Upper lobe of left lung (tissue), 6 donors: ENCODE measurements around the gene TMEM107. TPM values are rescaled to one million over a fixed set of nuclear protein-coding genes. Genes with fewer than 3 reads are reported as not detected.
"Not testable (repeated sequence)": the region's sequence is repeated elsewhere in the genome, so short reads cannot be mapped to it uniquely, and the experiment has no call there.

ENCODE experiments used
- ATAC-seq, 2 donors: fragments of 200-7000 bp; cut with Tn5 transposase; one replicate each; pipeline ENCODE4 v1.9.1; 2022; ENCODE audit warnings: mild to moderate bottlenecking in 2 of 2, moderate library complexity in 2 of 2; ENCODE audit not compliant: low FRiP score in 2 of 2
- DNase-seq, 2 donors: peaks; one replicate each; pipeline ENCODE4 v3.0.0-alpha.2; 2019 to 2020
- H3K27ac ChIP-seq, 4 donors: fragments of 200-600 bp; sonication (generic); one replicate each; pipeline ENCODE4 v1.5.1; 2016 to 2019
- H3K27me3 ChIP-seq, 4 donors: fragments of 200-600 bp; sonication (generic); one replicate each; pipeline ENCODE4 v1.5.1; 2017 to 2019
- H3K36me3 ChIP-seq, 4 donors: fragments of 200-600 bp; sonication (generic); one replicate each; pipeline ENCODE4 v1.5.1; 2016 to 2019
- H3K4me1 ChIP-seq, 4 donors: fragments of 200-600 bp; sonication (generic); one replicate each; pipeline ENCODE4 v1.5.1; 2018 to 2019
- H3K4me3 ChIP-seq, 4 donors: fragments of 200-600 bp; sonication (generic); one replicate each; pipeline ENCODE4 v1.5.1; 2017 to 2019; ENCODE audit warnings: mild to moderate bottlenecking in 2 of 4, moderate library complexity in 1 of 4
- H3K9me3 ChIP-seq, 4 donors: fragments of 200-600 bp; sonication (generic); one replicate each; pipeline ENCODE4 v1.5.1; 2018 to 2019
- CTCF ChIP-seq, 6 experiments: fragments of 450-650 bp in 4 of 6; fragments of 200-600 bp in 2 of 6; sonication (generic) in 2 of 6; IDR thresholded peaks; one replicate each; pipeline ENCODE4 v1.5.1; 2016 to 2019; ENCODE audit warnings: antibody characterized with exemption in 6 of 6
- EP300 ChIP-seq, 4 donors: sonication (generic); formaldehyde crosslinking; IDR thresholded peaks; one replicate each; pipeline ENCODE4 v1.5.1; 2017; ENCODE audit warnings: antibody characterized with exemption in 4 of 4, control low read depth in 2 of 4
- POLR2A ChIP-seq, 4 donors: fragments of 450-650 bp; IDR thresholded peaks; one replicate each; pipeline ENCODE4 v1.5.1; 2016 to 2017; ENCODE audit warnings: antibody characterized with exemption in 4 of 4, mild to moderate bottlenecking in 2 of 4
- POLR2AphosphoS5 ChIP-seq, 2 donors: sonication (generic); formaldehyde crosslinking; IDR thresholded peaks; one replicate each; pipeline ENCODE4 v1.5.1; 2017; ENCODE audit warnings: antibody characterized with exemption in 2 of 2
- WGBS, 2 donors: methylation state at CpG; one replicate each; pipeline ENCODE4 v1.1.5; 2017 to 2018; 5-methylcytosine and 5-hydroxymethylcytosine counted together
- total RNA-seq, 6 donors: library from RNA; depleted of rRNA in 4 of 6; stranded (reverse); fragments of >200 nt in 4 of 6; gene quantifications; one replicate each; pipeline versions ENCODE4 v1.1.0 to v1.2.1, GENCODE V29; 2016 to 2021
- donor health status: DM: no; HTN: no; CAD: no; lungs with moderate emphysema.
- donor health status: DM: no; HTN: yes; CAD: no; lungs with severe emphysema.

The TMEM107 gene
- total RNA-seq, 6 donors from 2014 or later: 11.5 to 32.5 (median 17.3) TPM

GRCh38 chr17:8222380-8222629 lies 46.1 kb upstream of the TMEM107 start:
- peak; percentile 34 to 65 for ATAC-seq
- TF ChIP-seq CTCF (IDR thresholded peaks at IDR 0.05): no peak
- TF ChIP-seq POLR2AphosphoS5 (IDR thresholded peaks at IDR 0.05): peak in 1 of 2 donors; percentile 32

GRCh38 chr17:8221663-8222379 lies 45.6 kb upstream of the TMEM107 start:
- ATAC-seq (peak; percentile 78 to 89), DNase-seq (peak; percentile 85 to 90)
- Histone ChIP-seq H3K27me3 (no peaks in the 10 kb centered on the region), H3K9me3 (no peaks in the 10 kb centered on the region), H3K36me3 (no peaks in the 10 kb centered on the region), H3K4me3 (peak overlapping the region; percentile 60 to 76 (median 70)), H3K27ac (peak overlapping the region; percentile 96 to 99 (median 98)), H3K4me1 (peaks cover 14 to 37% (median 19%) of the 10 kb centered on the region in 4 donors)
- WGBS, 2 donors: 0 to 1% methylated on average over 21 to 40 of the region's 40 CpGs
- TF ChIP-seq EP300 (IDR thresholded peaks at IDR 0.05) (no peak), CTCF (IDR thresholded peaks at IDR 0.05) (no peak), POLR2A (IDR thresholded peaks at IDR 0.05) (no peak)

More at GRCh38 chr17:8222380-8222629, 46.1 kb upstream of the TMEM107 start:
- Histone ChIP-seq H3K4me3 (peak overlapping the region; percentile 60 to 76 (median 70)), H3K4me1 (peaks cover 17 to 40% (median 20%) of the 10 kb centered on the region in 4 donors), H3K27ac (peak overlapping the region; percentile 96 to 99 (median 98)), H3K36me3 (peaks cover 0 to under 1% (median under 1%) of the 10 kb centered on the region in 4 donors), H3K9me3 (no peaks in the 10 kb centered on the region), H3K27me3 (no peaks in the 10 kb centered on the region)
- 1 to 2% methylated on average over 9 of the region's 9 CpGs for WGBS, 2 donors
- no peak for DNase-seq

GRCh38 chr17:8220783-8221662 lies 44.8 kb upstream of the TMEM107 start:
- TF ChIP-seq POLR2AphosphoS5 (IDR thresholded peaks at IDR 0.05) (peak in 1 of 2 donors; percentile 78), CTCF (IDR thresholded peaks at IDR 0.05) (no peak), EP300 (IDR thresholded peaks at IDR 0.05) (peak in 1 of 4 donors; percentile 9), POLR2A (IDR thresholded peaks at IDR 0.05) (peak in 2 of 4 donors; percentile 30 to 38)
- ATAC-seq: peak; percentile 78 to 85
- peak overlapping the region; percentile 96 to 99 (median 98) for H3K27ac ChIP-seq
- WGBS, 2 donors: 1% methylated on average over 44 to 45 of the region's 45 CpGs
- H3K36me3 ChIP-seq: no peaks in the 10 kb centered on the region
- peaks cover 13 to 29% (median 19%) of the 10 kb centered on the region in 4 donors for H3K4me1 ChIP-seq
- peak overlapping the region; percentile 34 to 76 (median 68) for H3K4me3 ChIP-seq
- peak; percentile 84 to 92 for DNase-seq
- H3K27me3 ChIP-seq: no peaks in the 10 kb centered on the region
- H3K9me3 ChIP-seq: no peaks in the 10 kb centered on the region

- H3K4me1 ChIP-seq: peaks cover 11 to 21% (median 14%) of the 10 kb centered on the region in 4 donors
- H3K27me3 ChIP-seq, H3K9me3 ChIP-seq, DNase-seq, H3K36me3 ChIP-seq, ATAC-seq, H3K4me3 ChIP-seq, H3K27ac ChIP-seq: not testable (repeated sequence)
- WGBS, 2 donors: 87 to 92% methylated on average over 15 of the region's 15 CpGs
These were observed 37.8 kb upstream of the TMEM107 start for GRCh38 chr17:8214000-8214399.
